COR-L47 (cell line): ENCODE results near the gene ARID1B.
A peak's percentile ranks its signal among the peaks of the same experiment; 100 is the strongest.

Experiments used
- DNase-seq: peaks from one replicate; lab custom pipeline; 2025; lab: John Stamatoyannopoulos, UW

The ARID1B gene

GRCh38 chr6:157213907-157214565, 436.9 kb downstream of the ARID1B start:
- DNase-seq = no peak

GRCh38 chr6:157215717-157216116, 438.5 kb downstream of the ARID1B start:
- no peak for DNase-seq

GRCh38 chr6:157216570-157216969, 439.4 kb downstream of the ARID1B start:
- DNase-seq = no peak

GRCh38 chr6:157217198-157217893, 440.2 kb downstream of the ARID1B start:
- no peak for DNase-seq

GRCh38 chr6:157217894-157218370, 440.8 kb downstream of the ARID1B start:
- no peak for DNase-seq

- no peak for DNase-seq
Measured at GRCh38 chr6:157218371-157219198, 441.4 kb downstream of the ARID1B start.

GRCh38 chr6:157219201-157220200, 442.3 kb downstream of the ARID1B start:
- no peak for DNase-seq

- no peak for DNase-seq
Measured at GRCh38 chr6:157220485-157220884, 443.3 kb downstream of the ARID1B start.

- peak; percentile 61 for DNase-seq
Measured at GRCh38 chr6:157221049-157221816, 444.1 kb downstream of the ARID1B start.

- no peak for DNase-seq
Measured at GRCh38 chr6:157221817-157222175, 444.6 kb downstream of the ARID1B start.

GRCh38 chr6:157222201-157222981, 445.2 kb downstream of the ARID1B start:
- DNase-seq = no peak

GRCh38 chr6:157223021-157223430, 445.8 kb downstream of the ARID1B start:
- no peak for DNase-seq

GRCh38 chr6:157223511-157223910, 446.3 kb downstream of the ARID1B start:
- DNase-seq = no peak

- DNase-seq = no peak
Measured at GRCh38 chr6:157224178-157224950, 447.2 kb downstream of the ARID1B start.

- DNase-seq = no peak
Measured at GRCh38 chr6:157224951-157225574, 447.9 kb downstream of the ARID1B start.

- no peak for DNase-seq
Measured at GRCh38 chr6:157225575-157225995, 448.4 kb downstream of the ARID1B start.

GRCh38 chr6:157226026-157226625, 448.9 kb downstream of the ARID1B start:
- no peak for DNase-seq

- no peak for DNase-seq
Measured at GRCh38 chr6:157226761-157227160, 449.6 kb downstream of the ARID1B start.
